ENCODE results near the gene ZNF222.

Gene ZNF222

DNA sequence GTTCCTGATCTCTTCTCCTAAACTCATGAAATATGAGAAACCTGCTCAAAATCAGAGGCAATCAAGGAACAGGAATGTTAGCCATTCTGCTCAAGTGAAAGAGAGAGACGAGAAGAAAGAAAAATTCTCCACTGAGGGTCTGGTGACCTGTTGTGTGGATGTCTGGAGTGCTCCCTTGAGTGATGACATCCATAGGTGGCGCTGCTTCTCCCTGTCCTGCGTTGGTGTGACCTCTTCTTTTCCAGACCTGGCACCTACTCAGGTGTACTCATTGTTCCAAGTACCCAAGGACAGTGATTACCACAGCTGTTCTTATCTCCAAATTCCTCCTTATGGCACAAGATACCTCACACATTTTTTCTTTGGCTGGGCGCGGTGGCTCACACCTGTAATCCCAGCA lies 30.7 kb downstream of the ZNF222 start:
- no peak for DNase-seq

- DNase-seq, result no peak
These were observed 34.0 kb downstream of the ZNF222 start for GRCh38 chr19:44059229-44059628.

DNA sequence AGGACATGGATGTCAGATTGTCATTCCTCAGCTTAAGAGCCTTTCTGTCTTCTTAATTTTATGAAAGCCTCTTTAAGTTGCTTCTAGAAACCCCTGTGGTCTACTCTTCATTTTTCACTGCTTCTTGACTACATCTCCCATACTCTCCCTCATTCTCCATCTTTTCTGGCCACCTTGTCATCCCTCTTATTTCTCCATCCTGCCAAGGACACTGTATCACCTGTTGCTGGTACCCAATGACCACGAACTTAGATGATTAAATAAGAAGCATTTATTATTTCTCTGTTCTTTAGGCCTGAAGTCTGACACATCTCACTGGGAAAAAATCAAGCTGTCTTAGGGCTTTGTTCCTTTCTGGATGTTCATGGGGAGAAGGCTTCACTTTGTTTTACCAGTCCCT lies 35.9 kb downstream of the ZNF222 start:
- no peak for DNase-seq

GRCh38 chr19:44066305-44066704 lies 41.1 kb downstream of the ZNF222 start:
- no peak for DNase-seq

DNA sequence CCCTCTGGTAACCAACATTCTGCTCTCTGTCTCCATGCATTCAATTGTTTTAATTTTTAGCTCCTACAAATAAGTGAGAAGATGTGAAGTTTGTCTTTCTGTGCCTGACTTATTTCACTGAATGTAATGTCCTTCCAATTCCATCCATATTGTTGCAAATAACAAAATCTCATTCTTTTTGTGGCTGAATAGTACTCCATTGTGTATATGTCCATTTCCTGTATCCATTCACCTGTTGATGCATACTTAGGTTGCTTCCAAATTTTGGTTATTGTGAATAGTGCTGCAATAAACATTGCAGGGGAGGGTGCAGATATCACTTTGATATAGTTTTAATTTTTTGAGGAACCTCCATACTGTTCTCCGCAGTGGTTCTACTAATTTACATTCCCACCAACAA lies 44.2 kb downstream of the ZNF222 start:
- no peak for DNase-seq

GRCh38 chr19:44071824-44072542 lies 46.8 kb downstream of the ZNF222 start, which contains the start of gene ZNF284:
Gene ZNF284 (plus strand): TSS chr19:44072159. CDS start chr19:44076390, 4,231 bp downstream.
- peak; percentile 66 to 68 for DNase-seq

DNA sequence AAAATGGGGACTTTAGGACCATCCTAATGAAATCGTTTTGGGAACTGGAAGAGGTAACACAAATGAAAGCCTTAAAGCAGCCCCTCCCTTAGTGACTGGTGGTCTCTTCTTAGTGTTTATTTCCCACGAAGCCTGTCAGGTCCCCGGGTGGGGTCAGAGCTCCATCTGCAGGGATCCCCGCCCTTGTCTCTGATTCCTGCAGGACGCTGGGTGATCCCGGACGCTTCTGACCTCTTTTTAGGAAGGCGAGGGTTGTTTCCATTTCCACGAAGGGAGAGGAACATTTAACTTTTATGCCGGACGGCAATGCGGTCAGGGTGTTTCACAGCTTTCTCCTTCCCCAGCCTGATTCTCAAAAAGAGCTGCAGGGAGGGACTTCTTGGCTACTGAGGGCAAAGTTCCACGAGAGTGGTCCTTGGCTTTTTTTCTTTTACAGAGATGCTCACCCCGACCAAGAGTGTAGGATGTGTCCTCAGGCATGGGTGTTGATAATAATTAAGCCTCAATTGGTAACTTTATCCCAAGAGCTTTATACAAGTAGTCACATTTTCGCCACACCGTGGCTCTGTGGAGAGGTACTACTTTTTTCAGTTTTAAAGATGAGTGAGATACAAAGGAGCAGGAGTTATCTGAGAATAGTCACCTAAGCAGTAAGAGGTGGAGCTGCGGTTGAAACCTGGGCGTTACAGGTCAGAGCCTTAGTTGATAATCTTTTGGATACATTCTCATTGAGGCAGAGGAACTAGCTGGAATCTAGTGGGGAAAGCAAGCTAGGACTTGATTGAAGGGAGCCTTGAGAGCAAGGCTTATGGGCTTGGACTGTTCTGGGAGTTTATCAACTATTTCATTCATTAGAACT lies 47.6 kb downstream of the ZNF222 start:
- DNase-seq, result no peak

GRCh38 chr19:44076325-44076724 lies 51.1 kb downstream of the ZNF222 start:
- DNase-seq, result no peak

Data from stimulated activated CD4-positive, alpha-beta T cell treated with anti-CD3 and anti-CD28 coated beads, Interleukin-2, amount 100 ng/mL, for 48 hours (primary cell).